Measurements from ENCODE around the gene NHS. TPM values are rescaled to one million over a fixed set of nuclear protein-coding genes. Genes with fewer than 3 reads are reported as not detected.

Gene NHS
- total RNA-seq, 4 donors from 2014 or later: 6.9 to 16.9 (median 9.9) TPM

GRCh38 chrX:17706676-17707075 lies 331.7 kb downstream of the NHS start:
- intact Hi-C loops (cut with DNase I): no loop called here
- H3K4me3 ChIP-seq (replicated peaks in 1 of 3): no peak overlapping the region
- no peak overlapping the region for H3K27ac ChIP-seq
- no peak for TF ChIP-seq POLR2A (IDR thresholded peaks at IDR 0.05)
- no peak for TF ChIP-seq CTCF (IDR thresholded peaks at IDR 0.05)
- no peaks in the 10 kb centered on the region for H3K9me3 ChIP-seq
- no peaks in the 10 kb centered on the region for H3K4me1 ChIP-seq
- WGBS, 2 donors: 94 to 100% methylated on average over 4 of the region's 4 CpGs
- no peaks in the 10 kb centered on the region for H3K36me3 ChIP-seq
- no peaks in the 10 kb centered on the region for H3K27me3 ChIP-seq
- DNase-seq: no peak

DNA sequence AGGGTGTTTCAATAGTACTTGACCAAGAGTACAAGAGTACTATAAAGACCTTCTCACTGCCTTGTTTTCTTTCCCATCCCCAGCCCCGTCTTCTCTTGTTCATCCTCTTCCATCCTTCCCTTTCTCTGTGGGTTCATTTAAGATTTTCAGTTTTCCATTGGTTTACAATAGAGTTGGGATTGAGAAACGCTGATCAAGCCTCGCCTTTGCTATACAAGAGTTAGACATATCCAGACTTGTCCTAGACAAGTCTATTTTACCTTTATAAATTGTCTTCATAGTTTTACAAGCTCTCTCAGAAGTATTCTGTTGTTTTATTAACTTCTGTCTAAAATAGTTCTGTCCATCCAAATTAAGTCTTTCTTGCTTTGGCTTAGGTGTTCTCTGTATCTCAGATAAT lies 332.7 kb downstream of the NHS start:
- Histone ChIP-seq H3K4me3 (replicated peaks in 1 of 3) (no peak overlapping the region), H3K36me3 (no peaks in the 10 kb centered on the region), H3K27me3 (no peaks in the 10 kb centered on the region), H3K4me1 (no peaks in the 10 kb centered on the region), H3K9me3 (no peaks in the 10 kb centered on the region), H3K27ac (no peak overlapping the region)
- 90 to 92% methylated on average over 3 of the region's 3 CpGs for WGBS, 2 donors
- intact Hi-C loops (cut with DNase I): no loop called here
- TF ChIP-seq CTCF (IDR thresholded peaks at IDR 0.05) (no peak), POLR2A (IDR thresholded peaks at IDR 0.05) (no peak)
- no peak for DNase-seq

DNA sequence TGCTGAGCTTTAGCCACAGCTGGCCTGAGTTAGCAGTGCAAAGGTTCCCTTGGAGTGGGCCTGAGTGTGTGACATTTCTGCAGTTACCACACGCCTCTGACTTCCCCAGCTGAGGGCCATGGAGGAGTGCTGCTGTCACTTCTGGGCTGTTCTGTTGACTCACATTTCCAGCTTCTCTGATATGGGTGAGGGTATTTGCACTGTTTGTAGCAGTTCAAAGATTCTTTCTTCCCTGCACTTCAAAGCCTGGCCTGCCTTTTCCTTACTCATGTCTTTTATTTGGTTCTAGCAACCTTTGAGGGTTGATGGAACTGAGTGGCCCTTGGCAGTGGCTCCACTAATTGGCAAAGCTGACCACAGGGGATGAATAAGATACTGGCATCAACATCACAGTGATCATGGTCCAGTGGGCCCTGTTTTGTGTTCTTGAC lies 335.9 kb downstream of the NHS start:
- no peaks in the 10 kb centered on the region for H3K4me1 ChIP-seq
- TF ChIP-seq POLR2A (IDR thresholded peaks at IDR 0.05) (no peak), CTCF (IDR thresholded peaks at IDR 0.05) (no peak)
- DNase-seq: peak in 1 of 2 donors; percentile 3
- no peak overlapping the region for H3K4me3 ChIP-seq (replicated peaks in 1 of 3)
- no peaks in the 10 kb centered on the region for H3K27me3 ChIP-seq
- intact Hi-C loops (cut with DNase I): no loop called here
- H3K36me3 ChIP-seq: no peaks in the 10 kb centered on the region
- no peak overlapping the region for H3K27ac ChIP-seq
- WGBS, 2 donors: 75% methylated on average over 1 of the region's 1 CpG; no CpG with 5 or more reads in 1 of the 2 donors
- H3K9me3 ChIP-seq: no peaks in the 10 kb centered on the region

DNA sequence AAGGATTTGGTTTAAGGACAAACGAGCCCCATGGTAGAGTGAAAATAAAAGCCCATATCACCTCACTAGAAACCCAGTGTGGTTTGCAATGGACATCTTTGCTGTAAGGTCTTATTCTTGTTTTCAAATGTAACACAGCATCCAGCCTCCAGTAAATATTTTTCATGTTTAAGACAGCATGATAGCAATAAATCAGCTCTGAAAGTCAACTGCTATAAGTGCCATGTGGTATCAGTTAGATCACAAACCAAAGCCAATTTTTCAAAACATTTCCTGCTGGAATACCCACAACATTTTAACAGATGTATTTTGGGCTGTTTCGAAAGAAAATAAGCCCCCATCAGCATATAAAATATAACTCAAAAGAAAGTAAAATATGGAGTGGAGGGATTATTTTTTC lies 338.3 kb downstream of the NHS start:
- H3K27ac ChIP-seq: no peak overlapping the region
- TF ChIP-seq POLR2A (IDR thresholded peaks at IDR 0.05) (no peak), CTCF (IDR thresholded peaks at IDR 0.05) (no peak)
- H3K36me3 ChIP-seq: no peaks in the 10 kb centered on the region
- H3K9me3 ChIP-seq: no peaks in the 10 kb centered on the region
- 71 to 78% methylated on average over 2 of the region's 2 CpGs for WGBS, 2 donors
- H3K27me3 ChIP-seq: no peaks in the 10 kb centered on the region
- no peak overlapping the region for H3K4me3 ChIP-seq (replicated peaks in 1 of 3)
- no peaks in the 10 kb centered on the region for H3K4me1 ChIP-seq
- intact Hi-C loops (cut with DNase I): no loop called here
- no peak for DNase-seq

GRCh38 chrX:17718649-17719165 lies 343.7 kb downstream of the NHS start:
- Histone ChIP-seq H3K27ac (no peak overlapping the region), H3K4me3 (replicated peaks in 1 of 3) (no peak overlapping the region), H3K27me3 (no peaks in the 10 kb centered on the region), H3K36me3 (no peaks in the 10 kb centered on the region), H3K9me3 (no peaks in the 10 kb centered on the region), H3K4me1 (no peaks in the 10 kb centered on the region)
- no peak for TF ChIP-seq CTCF (IDR thresholded peaks at IDR 0.05)
- no peak for TF ChIP-seq POLR2A (IDR thresholded peaks at IDR 0.05)
- intact Hi-C loops (cut with DNase I): no loop called here
- DNase-seq: no peak

Data from thyroid gland (tissue), 4 donors.